Activated T-cell treated with anti-CD3 and anti-CD28 coated beads for 48 hours (primary cell): ENCODE data around the gene KCNK5.

Experiments used
- DNase-seq: peaks from one replicate; pipeline ENCODE4 v3.0.0-alpha.2; 2020; ENCODE audit warnings: low read depth

Gene KCNK5

GRCh38 chr6:39215640-39216158 is 13.6 kb downstream of the KCNK5 start:
- no peak for DNase-seq

- DNase-seq = no peak
Observed at GRCh38 chr6:39214846-39215639, 14.2 kb downstream of the KCNK5 start.

- DNase-seq = no peak
Observed at GRCh38 chr6:39214120-39214813, 15.0 kb downstream of the KCNK5 start.

GRCh38 chr6:39213195-39213920 is 15.9 kb downstream of the KCNK5 start:
- no peak for DNase-seq

- no peak for DNase-seq
Observed at GRCh38 chr6:39211183-39211582, 18.1 kb downstream of the KCNK5 start.

GRCh38 chr6:39210450-39210849 is 18.8 kb downstream of the KCNK5 start:
- DNase-seq = no peak

- DNase-seq = no peak
Observed at GRCh38 chr6:39209911-39210310, 19.4 kb downstream of the KCNK5 start.

- no peak for DNase-seq
Observed at GRCh38 chr6:39209360-39209811, 19.9 kb downstream of the KCNK5 start.

- no peak for DNase-seq
Observed at GRCh38 chr6:39208223-39208739, 21.0 kb downstream of the KCNK5 start.

GRCh38 chr6:39207416-39208222 is 21.7 kb downstream of the KCNK5 start:
- DNase-seq = no peak

- no peak for DNase-seq
Observed at GRCh38 chr6:39206250-39206721, 23.0 kb downstream of the KCNK5 start.

GRCh38 chr6:39204646-39205244 is 24.5 kb downstream of the KCNK5 start:
- no peak for DNase-seq

GRCh38 chr6:39204160-39204495 is 25.1 kb downstream of the KCNK5 start:
- DNase-seq = no peak

- no peak for DNase-seq
Observed at GRCh38 chr6:39203436-39204159, 25.7 kb downstream of the KCNK5 start.

- DNase-seq = no peak
Observed at GRCh38 chr6:39202166-39202565, 27.1 kb downstream of the KCNK5 start.

GRCh38 chr6:39200498-39201020 is 28.7 kb downstream of the KCNK5 start:
- DNase-seq = no peak

- DNase-seq = no peak
Observed at GRCh38 chr6:39199976-39200375, 29.3 kb downstream of the KCNK5 start.

GRCh38 chr6:39199231-39199940 is 29.9 kb downstream of the KCNK5 start:
- DNase-seq = no peak

GRCh38 chr6:39198528-39198927 is 30.7 kb downstream of the KCNK5 start:
- no peak for DNase-seq
